Esophagus mucosa (tissue), 1 donor: ENCODE data around the gene BRPF1. TPM values are rescaled to one million over a fixed set of nuclear protein-coding genes. Genes with fewer than 3 reads are reported as not detected.

Experiments
- ATAC-seq: fragments of 200-7000 bp; cut with Tn5 transposase; one replicate; pipeline ENCODE4 v1.9.1; 2020
- total RNA-seq: library from RNA; stranded (reverse); gene quantifications from one replicate; pipeline ENCODE4 v1.2.4, GENCODE V29; 2023
- donor health status: DM: yes; HTN: yes; CAD: no.

The BRPF1 gene
- 11.9 TPM for total RNA-seq

GRCh38 chr3:9731206-9732079, at the start of gene BRPF1:
BRPF1 (plus strand) TSS chr3:9731735; CDS start chr3:9734141, 2,406 bp downstream.
- ATAC-seq: peak; percentile 99

- no peak for ATAC-seq
Measured at GRCh38 chr3:9682096-9682495, 49.4 kb upstream of the BRPF1 start.

GRCh38 chr3:9683426-9683825, 48.1 kb upstream of the BRPF1 start:
- ATAC-seq: no peak

- no peak for ATAC-seq
Measured at GRCh38 chr3:9685216-9686049, 46.1 kb upstream of the BRPF1 start.

- no peak for ATAC-seq
Measured at GRCh38 chr3:9686050-9686550, 45.4 kb upstream of the BRPF1 start.

- no peak for ATAC-seq
Measured at GRCh38 chr3:9686703-9687102, 44.8 kb upstream of the BRPF1 start.

- ATAC-seq: no peak
Measured at GRCh38 chr3:9687514-9687913, 44.0 kb upstream of the BRPF1 start.

GRCh38 chr3:9688961-9689360, 42.6 kb upstream of the BRPF1 start:
- no peak for ATAC-seq

- ATAC-seq: no peak
Measured at GRCh38 chr3:9689757-9690156, 41.8 kb upstream of the BRPF1 start.

- ATAC-seq: peak; percentile 52
Measured at GRCh38 chr3:9690451-9691450, 40.8 kb upstream of the BRPF1 start.

- no peak for ATAC-seq
Measured at GRCh38 chr3:9691636-9692035, 39.9 kb upstream of the BRPF1 start.

- ATAC-seq: no peak
Measured at GRCh38 chr3:9692416-9692815, 39.1 kb upstream of the BRPF1 start.

GRCh38 chr3:9695345-9695744, 36.2 kb upstream of the BRPF1 start:
- no peak for ATAC-seq

GRCh38 chr3:9695746-9696145, 35.8 kb upstream of the BRPF1 start:
- no peak for ATAC-seq

GRCh38 chr3:9696480-9697220, 34.9 kb upstream of the BRPF1 start:
- ATAC-seq: no peak

GRCh38 chr3:9697892-9698291, 33.6 kb upstream of the BRPF1 start:
- ATAC-seq: no peak

- no peak for ATAC-seq
Measured at GRCh38 chr3:9698293-9698692, 33.2 kb upstream of the BRPF1 start.

GRCh38 chr3:9700536-9700935, 31.0 kb upstream of the BRPF1 start:
- no peak for ATAC-seq

- no peak for ATAC-seq
Measured at GRCh38 chr3:9701006-9701405, 30.5 kb upstream of the BRPF1 start.

- ATAC-seq: no peak
Measured at GRCh38 chr3:9701711-9702110, 29.8 kb upstream of the BRPF1 start.

- ATAC-seq: no peak
Measured at GRCh38 chr3:9703240-9703639, 28.3 kb upstream of the BRPF1 start.
